Measurements from ENCODE around the gene LRRC42. TPM values are rescaled to one million over a fixed set of nuclear protein-coding genes. Genes with fewer than 3 reads are reported as not detected.

Gene LRRC42
- total RNA-seq, 2 donors from 2014 or later: 2.3 to 17.1 TPM

DNA sequence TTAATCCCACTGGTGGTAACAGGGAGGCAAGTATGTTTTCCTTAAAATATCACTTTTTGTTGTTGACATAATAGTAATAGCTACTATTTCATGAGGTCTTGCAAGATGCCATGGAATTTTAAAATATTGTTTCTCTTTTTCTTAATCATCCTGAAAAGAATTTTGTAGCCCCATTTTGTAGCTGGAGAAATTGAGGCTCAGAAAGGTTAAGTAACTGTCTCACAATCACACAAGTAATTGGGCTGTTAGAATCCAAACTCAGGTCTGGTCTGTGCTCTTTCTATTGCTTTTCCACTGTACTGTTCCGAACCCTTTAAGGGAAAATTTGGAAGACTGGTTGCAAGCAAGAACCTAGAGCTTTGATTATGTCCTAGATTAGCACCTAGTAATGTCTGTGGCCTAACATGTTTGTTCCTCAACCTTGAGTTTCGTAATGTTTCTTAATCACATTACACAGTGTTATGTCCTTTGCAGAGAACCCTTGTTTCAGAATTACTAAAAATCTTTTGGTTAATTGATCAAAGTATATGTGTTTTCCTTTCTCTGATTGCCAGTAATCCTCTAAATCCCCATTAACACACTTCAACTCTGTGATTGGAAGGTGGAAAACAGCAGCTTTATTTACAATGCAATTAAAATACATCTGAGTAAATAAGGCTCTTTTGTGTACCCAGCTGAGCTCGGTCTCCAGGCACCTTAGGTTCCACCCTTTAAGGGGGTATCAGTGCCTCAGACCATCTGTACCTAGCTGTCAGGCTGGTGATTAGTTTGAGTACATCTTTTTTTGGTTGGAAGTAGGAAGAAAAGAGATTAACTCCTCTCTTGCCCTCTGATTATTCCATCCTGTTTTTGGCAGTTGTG, 10.4 kb downstream of the LRRC42 start:
- peaks cover 14% of the 10 kb centered on the region for H3K4me1 ChIP-seq
- no peaks in the 10 kb centered on the region for H3K9me3 ChIP-seq
- ATAC-seq (no peak), DNase-seq (no peak)
- H3K4me3 ChIP-seq: no peak overlapping the region
- no peaks in the 10 kb centered on the region for H3K27me3 ChIP-seq
- peaks cover 0 to 5% of the 10 kb centered on the region in 2 donors for H3K36me3 ChIP-seq (replicated peaks in 1 of 2; ENCODE audit: insufficient read depth in 1 of 2, low read depth in 2 of 2)
- no peak for TF ChIP-seq POLR2A (IDR thresholded peaks at IDR 0.05)
- TF ChIP-seq CTCF (IDR thresholded peaks at IDR 0.05): no peak
- intact Hi-C loops (cut with DNase I): loop anchor here (10.0 kb wide), 1 partner anchor 92 kb away; no protein-coding TSS in a partner anchor
- WGBS, 2 donors: 49% methylated on average over 3 of the region's 3 CpGs
- peak overlapping the region in 2 of 4 donors; percentile 41 to 54 for H3K27ac ChIP-seq

- TF ChIP-seq CTCF (IDR thresholded peaks at IDR 0.05): no peak
- TF ChIP-seq POLR2A (IDR thresholded peaks at IDR 0.05): no peak
- Histone ChIP-seq H3K36me3 (replicated peaks in 1 of 2; ENCODE audit: insufficient read depth in 1 of 2, low read depth in 2 of 2) (peaks cover 0 to 5% of the 10 kb centered on the region in 2 donors), H3K27me3 (no peaks in the 10 kb centered on the region), H3K4me3 (no peak overlapping the region), H3K27ac (peak overlapping the region in 2 of 4 donors; percentile 41 to 54), H3K9me3 (no peaks in the 10 kb centered on the region), H3K4me1 (peaks cover 14% of the 10 kb centered on the region)
- 28 to 31% methylated on average over 3 of the region's 3 CpGs for WGBS, 2 donors
- intact Hi-C loops (cut with DNase I): loop anchor here (10.0 kb wide), 1 partner anchor 93 kb away; no protein-coding TSS in a partner anchor
- ATAC-seq (peak; percentile 55), DNase-seq (no peak)
Observed at GRCh38 chr1:53957194-53957818, 11.2 kb downstream of the LRRC42 start.

DNA sequence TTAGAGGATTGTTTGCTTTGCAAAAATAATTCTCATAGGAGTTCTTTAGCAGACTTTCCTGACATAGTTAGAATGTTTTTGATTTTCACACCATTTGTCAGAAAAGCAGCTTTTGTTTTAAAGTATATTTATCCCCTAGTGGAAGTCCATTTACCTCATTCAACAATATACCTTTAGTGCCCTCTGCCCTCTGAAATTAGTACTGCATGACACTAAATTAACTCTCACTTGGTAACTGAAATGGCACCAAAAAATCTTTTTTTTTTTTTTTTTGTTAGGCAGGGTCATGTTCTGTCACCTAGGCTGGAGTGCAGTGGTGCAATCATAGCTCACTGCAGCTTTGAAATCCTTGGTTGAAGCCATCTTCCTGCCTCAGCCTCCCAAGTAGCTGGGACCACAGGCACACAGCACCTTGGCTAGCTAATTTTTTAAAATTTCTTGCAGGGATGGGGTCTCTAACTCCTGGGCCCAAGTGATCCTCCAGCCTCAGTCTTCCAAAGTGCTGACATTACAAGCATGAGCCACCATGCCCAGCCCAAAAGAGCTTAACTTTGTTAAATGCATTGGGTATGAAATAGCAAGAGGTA, 13.6 kb downstream of the LRRC42 start:
- peak; percentile 19 to 83 (median 69) for TF ChIP-seq CTCF (IDR thresholded peaks at IDR 0.05)
- no peak for TF ChIP-seq POLR2A (IDR thresholded peaks at IDR 0.05)
- H3K36me3 ChIP-seq (replicated peaks in 1 of 2; ENCODE audit: insufficient read depth in 1 of 2, low read depth in 2 of 2): peaks cover 0 to 7% of the 10 kb centered on the region in 2 donors
- no peak overlapping the region for H3K4me3 ChIP-seq
- H3K9me3 ChIP-seq: no peaks in the 10 kb centered on the region
- intact Hi-C loops (cut with DNase I): loop anchor here (10.0 kb wide), 1 partner anchor 95 kb away; no protein-coding TSS in a partner anchor
- DNase-seq (no peak), ATAC-seq (peak; percentile 42)
- peaks cover 14% of the 10 kb centered on the region for H3K4me1 ChIP-seq
- H3K27me3 ChIP-seq: no peaks in the 10 kb centered on the region
- no peak overlapping the region for H3K27ac ChIP-seq

DNA sequence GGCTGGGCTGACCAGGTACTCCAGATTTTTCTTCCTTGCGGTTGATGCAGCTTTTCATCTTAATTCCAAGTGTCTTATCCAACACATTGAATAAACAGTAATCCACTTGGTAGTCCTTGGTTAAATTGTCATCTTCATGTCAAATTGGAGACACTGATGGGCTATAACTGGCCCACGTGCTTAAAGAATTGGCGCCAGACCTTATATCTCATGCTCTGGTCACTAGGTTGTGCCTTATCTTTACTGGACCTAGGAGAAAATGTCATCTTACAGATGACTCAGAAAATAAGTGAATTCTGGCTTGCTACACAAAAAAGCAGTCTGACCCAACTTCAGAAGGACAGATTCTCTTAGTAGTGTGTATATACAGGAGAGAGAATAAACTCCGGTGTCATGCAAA, 16.2 kb downstream of the LRRC42 start:
- peaks cover 2% of the 10 kb centered on the region for H3K4me1 ChIP-seq
- WGBS, 2 donors: 89 to 91% methylated on average over 4 of the region's 4 CpGs
- peaks cover 0 to 7% of the 10 kb centered on the region in 2 donors for H3K36me3 ChIP-seq (replicated peaks in 1 of 2; ENCODE audit: insufficient read depth in 1 of 2, low read depth in 2 of 2)
- no peak overlapping the region for H3K4me3 ChIP-seq
- ATAC-seq (no peak), DNase-seq (no peak)
- H3K27me3 ChIP-seq: no peaks in the 10 kb centered on the region
- no peaks in the 10 kb centered on the region for H3K9me3 ChIP-seq
- H3K27ac ChIP-seq: no peak overlapping the region
- intact Hi-C loops (cut with DNase I): no loop called here
- TF ChIP-seq POLR2A (IDR thresholded peaks at IDR 0.05): no peak

- DNase-seq (no peak), ATAC-seq (no peak)
- TF ChIP-seq POLR2A (IDR thresholded peaks at IDR 0.05) (no peak), CTCF (IDR thresholded peaks at IDR 0.05) (no peak)
- Histone ChIP-seq H3K27me3 (no peaks in the 10 kb centered on the region), H3K36me3 (replicated peaks in 1 of 2; ENCODE audit: insufficient read depth in 1 of 2, low read depth in 2 of 2) (peaks cover 0 to 7% of the 10 kb centered on the region in 2 donors), H3K27ac (no peak overlapping the region), H3K4me3 (no peak overlapping the region), H3K4me1 (no peaks in the 10 kb centered on the region), H3K9me3 (no peaks in the 10 kb centered on the region)
- intact Hi-C loops (cut with DNase I): no loop called here
- 71 to 95% methylated on average over 4 of the region's 4 CpGs for WGBS, 2 donors
Observed at GRCh38 chr1:53963460-53963859, 17.3 kb downstream of the LRRC42 start.
